ENCODE data around the gene PSME1. TPM values are rescaled to one million over a fixed set of nuclear protein-coding genes. Genes with fewer than 3 reads are reported as not detected.

PSME1 gene
- total and polyA plus RNA-seq, 4 donors: 63.3 to 237 (median 101) TPM

DNA sequence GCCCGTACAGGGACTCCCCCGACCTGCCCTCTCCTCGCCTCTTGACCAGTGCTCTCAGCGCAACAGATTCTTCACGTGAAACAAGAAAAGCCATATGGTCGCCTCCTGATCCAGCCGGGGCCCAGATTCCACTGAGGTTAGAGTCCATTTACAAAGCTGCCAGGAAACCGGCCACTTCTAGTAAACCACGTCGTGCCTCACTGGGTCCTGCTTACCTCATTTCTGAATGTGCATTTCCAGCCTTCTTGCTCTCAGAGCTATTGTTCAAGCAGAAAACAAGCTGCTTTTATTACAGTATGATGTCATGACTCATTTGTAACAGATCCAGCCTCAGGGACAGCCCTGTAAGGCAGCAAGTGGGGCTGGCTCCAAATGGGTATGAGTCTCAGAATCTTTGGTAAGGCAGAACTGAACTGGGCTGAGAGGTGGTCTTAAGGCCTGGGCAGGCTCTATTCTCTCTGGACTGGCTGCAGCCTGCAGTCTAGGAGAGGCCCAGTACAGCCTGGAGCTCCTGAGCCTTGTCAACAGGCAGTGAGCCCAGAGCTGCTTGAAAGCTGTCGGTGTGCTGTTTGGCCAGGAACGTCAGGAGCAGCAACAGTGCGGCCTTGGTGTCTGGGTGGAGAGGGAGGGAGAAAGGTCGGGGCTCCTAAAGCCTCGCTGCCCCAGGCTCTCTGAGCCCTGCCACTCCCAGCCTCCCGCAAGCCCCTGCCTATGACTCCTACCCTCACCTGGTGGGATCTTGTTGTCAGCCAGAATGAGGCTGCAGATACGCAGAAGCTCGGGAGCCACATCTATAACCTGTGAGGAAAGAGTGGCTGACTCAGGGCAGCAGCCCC is 44.2 kb downstream of the PSME1 start:
- no peak overlapping the region for H3K4me3 ChIP-seq (ENCODE audit: low read depth in 1 of 3, low read length in 3 of 3)
- WGBS: 49% methylated on average over 18 of the region's 18 CpGs
- peaks cover 0 to 22% (median 14%) of the 10 kb centered on the region in 4 donors for H3K4me1 ChIP-seq (ENCODE audit: control insufficient read depth in 4 of 4, insufficient read depth in 4 of 4, low read length in 3 of 4)
- DNase-seq (ENCODE audit: low spot score): no peak
- peak overlapping the region; percentile 20 to 38 for H3K9ac ChIP-seq (ENCODE audit: low read depth in 1 of 2, low read length in 2 of 2)
- TF ChIP-seq RXRA (IDR thresholded peaks at IDR 0.05) (peak; percentile 33 to 88), FOXA2 (IDR thresholded peaks at IDR 0.05) (no peak), EGR1 (IDR thresholded peaks at IDR 0.05; ENCODE audit: low read depth in 2 of 2) (peak in 1 of 2 donors; percentile 42), HNF4G (IDR thresholded peaks at IDR 0.05) (peak; percentile 39), HNF4A (conservative IDR thresholded peaks at IDR 0.05) (peak; percentile 81 to 91), GABPA (IDR thresholded peaks at IDR 0.05 in 1 of 2, conservative IDR thresholded peaks at IDR 0.05 in 1 of 2) (peak in 1 of 2 donors; percentile 52), SP1 (IDR thresholded peaks at IDR 0.05) (peak; percentile 83), JUND (IDR thresholded peaks at IDR 0.05) (peak in 1 of 2 donors; percentile 62), TAF1 (conservative IDR thresholded peaks at IDR 0.05) (no peak)
- TF ChIP-seq, protein P1, sequence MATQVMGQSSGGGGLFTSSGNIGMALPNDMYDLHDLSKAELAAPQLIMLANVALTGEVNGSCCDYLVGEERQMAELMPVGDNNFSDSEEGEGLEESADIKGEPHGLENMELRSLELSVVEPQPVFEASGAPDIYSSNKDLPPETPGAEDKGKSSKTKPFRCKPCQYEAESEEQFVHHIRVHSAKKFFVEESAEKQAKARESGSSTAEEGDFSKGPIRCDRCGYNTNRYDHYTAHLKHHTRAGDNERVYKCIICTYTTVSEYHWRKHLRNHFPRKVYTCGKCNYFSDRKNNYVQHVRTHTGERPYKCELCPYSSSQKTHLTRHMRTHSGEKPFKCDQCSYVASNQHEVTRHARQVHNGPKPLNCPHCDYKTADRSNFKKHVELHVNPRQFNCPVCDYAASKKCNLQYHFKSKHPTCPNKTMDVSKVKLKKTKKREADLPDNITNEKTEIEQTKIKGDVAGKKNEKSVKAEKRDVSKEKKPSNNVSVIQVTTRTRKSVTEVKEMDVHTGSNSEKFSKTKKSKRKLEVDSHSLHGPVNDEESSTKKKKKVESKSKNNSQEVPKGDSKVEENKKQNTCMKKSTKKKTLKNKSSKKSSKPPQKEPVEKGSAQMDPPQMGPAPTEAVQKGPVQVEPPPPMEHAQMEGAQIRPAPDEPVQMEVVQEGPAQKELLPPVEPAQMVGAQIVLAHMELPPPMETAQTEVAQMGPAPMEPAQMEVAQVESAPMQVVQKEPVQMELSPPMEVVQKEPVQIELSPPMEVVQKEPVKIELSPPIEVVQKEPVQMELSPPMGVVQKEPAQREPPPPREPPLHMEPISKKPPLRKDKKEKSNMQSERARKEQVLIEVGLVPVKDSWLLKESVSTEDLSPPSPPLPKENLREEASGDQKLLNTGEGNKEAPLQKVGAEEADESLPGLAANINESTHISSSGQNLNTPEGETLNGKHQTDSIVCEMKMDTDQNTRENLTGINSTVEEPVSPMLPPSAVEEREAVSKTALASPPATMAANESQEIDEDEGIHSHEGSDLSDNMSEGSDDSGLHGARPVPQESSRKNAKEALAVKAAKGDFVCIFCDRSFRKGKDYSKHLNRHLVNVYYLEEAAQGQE (IDR thresholded peaks at IDR 0.05): peak; percentile 37
- TF ChIP-seq, protein P2, sequence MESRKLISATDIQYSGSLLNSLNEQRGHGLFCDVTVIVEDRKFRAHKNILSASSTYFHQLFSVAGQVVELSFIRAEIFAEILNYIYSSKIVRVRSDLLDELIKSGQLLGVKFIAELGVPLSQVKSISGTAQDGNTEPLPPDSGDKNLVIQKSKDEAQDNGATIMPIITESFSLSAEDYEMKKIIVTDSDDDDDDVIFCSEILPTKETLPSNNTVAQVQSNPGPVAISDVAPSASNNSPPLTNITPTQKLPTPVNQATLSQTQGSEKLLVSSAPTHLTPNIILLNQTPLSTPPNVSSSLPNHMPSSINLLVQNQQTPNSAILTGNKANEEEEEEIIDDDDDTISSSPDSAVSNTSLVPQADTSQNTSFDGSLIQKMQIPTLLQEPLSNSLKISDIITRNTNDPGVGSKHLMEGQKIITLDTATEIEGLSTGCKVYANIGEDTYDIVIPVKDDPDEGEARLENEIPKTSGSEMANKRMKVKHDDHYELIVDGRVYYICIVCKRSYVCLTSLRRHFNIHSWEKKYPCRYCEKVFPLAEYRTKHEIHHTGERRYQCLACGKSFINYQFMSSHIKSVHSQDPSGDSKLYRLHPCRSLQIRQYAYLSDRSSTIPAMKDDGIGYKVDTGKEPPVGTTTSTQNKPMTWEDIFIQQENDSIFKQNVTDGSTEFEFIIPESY (IDR thresholded peaks at IDR 0.05): no peak
- peaks cover 18 to 77% (median 28%) of the 10 kb centered on the region in 4 donors for H3K36me3 ChIP-seq (ENCODE audit: control insufficient read depth in 4 of 4, insufficient read depth in 3 of 4, low read depth in 1 of 4, low read length in 3 of 4)
- H3K9me3 ChIP-seq (ENCODE audit: control insufficient read depth in 4 of 4, low read length in 3 of 4): no peaks in the 10 kb centered on the region
- peak overlapping the region; percentile 74 to 83 for H3K27ac ChIP-seq (ENCODE audit: low read depth in 1 of 2, low read length in 2 of 2)
- no peaks in the 10 kb centered on the region for H3K27me3 ChIP-seq (ENCODE audit: control insufficient read depth in 4 of 4, insufficient read depth in 4 of 4, low read length in 3 of 4)

DNA sequence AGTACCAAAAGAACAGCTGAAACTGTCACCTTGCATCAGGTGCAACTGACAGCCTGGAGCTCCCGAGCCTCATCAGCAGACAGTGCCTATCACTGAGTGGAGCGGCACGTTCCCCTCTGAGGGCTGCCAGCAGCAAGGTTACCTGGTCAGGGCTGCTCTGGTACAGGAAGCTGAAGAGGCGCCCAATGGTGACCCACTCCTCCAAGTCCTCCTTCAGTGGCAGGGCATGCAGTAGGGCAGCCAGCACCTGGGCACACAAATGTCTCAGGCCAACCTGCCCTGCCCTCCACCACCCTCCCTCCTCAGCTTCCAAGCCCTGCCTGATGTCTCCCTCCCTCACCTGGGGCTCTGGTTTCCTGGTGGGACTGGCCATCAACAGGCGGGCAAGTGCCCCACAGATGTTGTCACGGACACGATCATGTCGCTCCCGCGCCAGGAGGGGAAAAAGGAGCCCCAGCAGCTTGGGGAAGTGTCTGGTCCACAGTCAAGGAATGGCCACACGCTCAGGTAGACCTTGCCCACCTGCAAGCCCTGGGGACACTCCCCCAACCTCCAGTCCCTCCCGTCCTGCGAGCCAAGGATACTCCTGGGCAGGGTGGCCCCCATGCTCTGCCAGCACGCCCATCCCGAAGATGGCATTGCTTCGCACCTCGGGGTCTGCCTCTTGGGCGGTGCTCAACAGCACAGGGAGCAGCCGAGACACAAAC is 45.5 kb downstream of the PSME1 start:
- H3K4me3 ChIP-seq (ENCODE audit: low read depth in 1 of 3, low read length in 3 of 3): no peak overlapping the region
- no peaks in the 10 kb centered on the region for H3K27me3 ChIP-seq (ENCODE audit: control insufficient read depth in 4 of 4, insufficient read depth in 4 of 4, low read length in 3 of 4)
- H3K27ac ChIP-seq (ENCODE audit: low read depth in 1 of 2, low read length in 2 of 2): no peak overlapping the region
- H3K9me3 ChIP-seq (ENCODE audit: control insufficient read depth in 4 of 4, low read length in 3 of 4): no peaks in the 10 kb centered on the region
- 94% methylated on average over 19 of the region's 19 CpGs for WGBS
- DNase-seq (ENCODE audit: low spot score): no peak
- no peak for TF ChIP-seq TAF1 (conservative IDR thresholded peaks at IDR 0.05)
- TF ChIP-seq, protein P2 (IDR thresholded peaks at IDR 0.05): no peak
- TF ChIP-seq RXRA (IDR thresholded peaks at IDR 0.05): no peak
- TF ChIP-seq, protein P3, sequence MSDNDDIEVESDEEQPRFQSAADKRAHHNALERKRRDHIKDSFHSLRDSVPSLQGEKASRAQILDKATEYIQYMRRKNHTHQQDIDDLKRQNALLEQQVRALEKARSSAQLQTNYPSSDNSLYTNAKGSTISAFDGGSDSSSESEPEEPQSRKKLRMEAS (IDR thresholded peaks at IDR 0.05): no peak
- TF ChIP-seq, protein P4, sequence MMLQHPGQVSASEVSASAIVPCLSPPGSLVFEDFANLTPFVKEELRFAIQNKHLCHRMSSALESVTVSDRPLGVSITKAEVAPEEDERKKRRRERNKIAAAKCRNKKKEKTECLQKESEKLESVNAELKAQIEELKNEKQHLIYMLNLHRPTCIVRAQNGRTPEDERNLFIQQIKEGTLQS (IDR thresholded peaks at IDR 0.05): no peak
- TF ChIP-seq RAD21 (IDR thresholded peaks at IDR 0.05): no peak
- TF ChIP-seq FOXA2 (IDR thresholded peaks at IDR 0.05): no peak
- no peak for TF ChIP-seq NR2F2 (IDR thresholded peaks at IDR 0.05)
- H3K36me3 ChIP-seq (ENCODE audit: control insufficient read depth in 4 of 4, insufficient read depth in 3 of 4, low read depth in 1 of 4, low read length in 3 of 4): peaks cover 18 to 85% (median 32%) of the 10 kb centered on the region in 4 donors
- H3K9ac ChIP-seq (ENCODE audit: low read depth in 1 of 2, low read length in 2 of 2): no peak overlapping the region
- peaks cover 0 to 22% (median 14%) of the 10 kb centered on the region in 4 donors for H3K4me1 ChIP-seq (ENCODE audit: control insufficient read depth in 4 of 4, insufficient read depth in 4 of 4, low read length in 3 of 4)
